Right lobe of liver (tissue), 4 donors: Measurements from ENCODE around the gene TMEM88.

ENCODE experiments used
- POLR2A ChIP-seq: fragments of 450-650 bp; IDR thresholded peaks from one replicate; pipeline ENCODE4 v1.6.1; 2017; ENCODE audit warnings: antibody characterized with exemption, mild to moderate bottlenecking
- TF ChIP-seq, protein P1 (sequence below), 4 donors: fragments of 200-600 bp in 3 of 4; fragments of 450-650 bp in 1 of 4; IDR thresholded peaks; one replicate each; pipeline versions ENCODE4 v1.5.1 to v1.8.0; 2016 to 2022; ENCODE audit warnings: antibody characterized with exemption in 4 of 4, mild to moderate bottlenecking in 2 of 4
- donor health status: DM: no; HTN: no; CAD: no.
- donor health status: DM: no; HTN: no; CAD: no.
- donor health status: DM: no; HTN: yes; CAD: no.

DNA sequence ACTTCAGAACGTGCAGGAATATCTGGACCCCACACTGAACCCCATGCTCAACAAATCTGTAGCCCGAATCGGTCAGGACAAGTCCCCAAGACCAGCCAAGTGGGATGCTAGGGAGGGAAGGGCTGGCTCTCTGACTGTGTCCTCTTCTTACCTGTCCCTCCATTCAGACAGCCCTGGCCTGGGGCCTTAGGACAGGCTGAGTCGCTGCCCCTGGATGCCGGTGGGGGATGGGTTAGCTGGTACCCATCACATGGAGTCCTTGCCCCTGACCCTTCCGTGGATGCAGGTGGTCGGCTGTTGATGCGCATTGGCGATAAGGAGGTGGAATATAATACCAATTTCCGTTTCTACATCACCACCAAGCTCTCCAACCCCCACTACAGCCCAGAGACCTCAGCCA, 36.8 kb upstream of the TMEM88 start:
- TF ChIP-seq, protein P1, sequence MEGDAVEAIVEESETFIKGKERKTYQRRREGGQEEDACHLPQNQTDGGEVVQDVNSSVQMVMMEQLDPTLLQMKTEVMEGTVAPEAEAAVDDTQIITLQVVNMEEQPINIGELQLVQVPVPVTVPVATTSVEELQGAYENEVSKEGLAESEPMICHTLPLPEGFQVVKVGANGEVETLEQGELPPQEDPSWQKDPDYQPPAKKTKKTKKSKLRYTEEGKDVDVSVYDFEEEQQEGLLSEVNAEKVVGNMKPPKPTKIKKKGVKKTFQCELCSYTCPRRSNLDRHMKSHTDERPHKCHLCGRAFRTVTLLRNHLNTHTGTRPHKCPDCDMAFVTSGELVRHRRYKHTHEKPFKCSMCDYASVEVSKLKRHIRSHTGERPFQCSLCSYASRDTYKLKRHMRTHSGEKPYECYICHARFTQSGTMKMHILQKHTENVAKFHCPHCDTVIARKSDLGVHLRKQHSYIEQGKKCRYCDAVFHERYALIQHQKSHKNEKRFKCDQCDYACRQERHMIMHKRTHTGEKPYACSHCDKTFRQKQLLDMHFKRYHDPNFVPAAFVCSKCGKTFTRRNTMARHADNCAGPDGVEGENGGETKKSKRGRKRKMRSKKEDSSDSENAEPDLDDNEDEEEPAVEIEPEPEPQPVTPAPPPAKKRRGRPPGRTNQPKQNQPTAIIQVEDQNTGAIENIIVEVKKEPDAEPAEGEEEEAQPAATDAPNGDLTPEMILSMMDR (IDR thresholded peaks at IDR 0.05), result no peak
- no peak for TF ChIP-seq POLR2A
